Measurements from ENCODE around the gene GNAL. TPM values are rescaled to one million over a fixed set of nuclear protein-coding genes. Genes with fewer than 3 reads are reported as not detected.

Gene GNAL
- total RNA-seq, 1 experiment from 2014 or later, result 0.44 TPM

DNA sequence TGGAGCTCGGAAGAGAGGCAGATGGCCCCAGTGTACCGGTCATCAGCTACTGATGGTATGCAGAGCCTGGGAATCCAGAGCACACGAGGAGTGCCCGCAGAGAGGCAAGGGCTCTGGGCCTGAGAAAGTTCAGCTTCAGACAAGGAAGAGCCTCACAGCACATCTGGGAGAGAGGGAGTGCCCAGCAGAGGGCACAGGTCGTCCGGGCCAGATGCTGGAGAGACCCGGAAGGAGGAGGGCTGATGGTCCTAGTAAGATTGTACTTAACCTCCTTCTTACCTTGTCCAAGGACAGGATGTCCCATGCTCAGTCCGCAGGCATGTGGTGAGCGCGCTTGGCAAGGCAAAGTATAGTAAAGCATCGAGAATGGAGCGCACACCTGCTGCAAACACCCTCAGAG lies 137.8 kb downstream of the GNAL start:
- DNase-seq (ENCODE audit: low read depth, low spot score) (no peak), ATAC-seq (no peak)
- ChIA-PET CTCF (no interaction called here), POLR2A (no interaction called here)
- H3K27ac ChIP-seq (ENCODE audit: low read length), result no peak overlapping the region
- intact Hi-C loops (cut with micrococcal nuclease; ENCODE audit: unreplicated experiment) (no loop called here), in situ Hi-C loops (cut with HindIII; ENCODE audit: low pct_unique_long_range_greater_than_20kb, low sequenced_read_pairs) (no loop called here)
- no peaks in the 10 kb centered on the region for H3K9me3 ChIP-seq (ENCODE audit: control insufficient read depth, insufficient read depth, low read depth, low read length)
- no peaks in the 10 kb centered on the region for H3K27me3 ChIP-seq (ENCODE audit: control insufficient read depth, insufficient read depth, low read length)
- no TSS peak for BruUV-seq (replicated peaks)
- no peaks in the 10 kb centered on the region for H3K4me1 ChIP-seq (ENCODE audit: control insufficient read depth, insufficient read depth, low read length)
- H3K4me3 ChIP-seq (ENCODE audit: low read depth in 2 of 2, low read length in 2 of 2), result no peak overlapping the region
- TF ChIP-seq, protein P1, sequence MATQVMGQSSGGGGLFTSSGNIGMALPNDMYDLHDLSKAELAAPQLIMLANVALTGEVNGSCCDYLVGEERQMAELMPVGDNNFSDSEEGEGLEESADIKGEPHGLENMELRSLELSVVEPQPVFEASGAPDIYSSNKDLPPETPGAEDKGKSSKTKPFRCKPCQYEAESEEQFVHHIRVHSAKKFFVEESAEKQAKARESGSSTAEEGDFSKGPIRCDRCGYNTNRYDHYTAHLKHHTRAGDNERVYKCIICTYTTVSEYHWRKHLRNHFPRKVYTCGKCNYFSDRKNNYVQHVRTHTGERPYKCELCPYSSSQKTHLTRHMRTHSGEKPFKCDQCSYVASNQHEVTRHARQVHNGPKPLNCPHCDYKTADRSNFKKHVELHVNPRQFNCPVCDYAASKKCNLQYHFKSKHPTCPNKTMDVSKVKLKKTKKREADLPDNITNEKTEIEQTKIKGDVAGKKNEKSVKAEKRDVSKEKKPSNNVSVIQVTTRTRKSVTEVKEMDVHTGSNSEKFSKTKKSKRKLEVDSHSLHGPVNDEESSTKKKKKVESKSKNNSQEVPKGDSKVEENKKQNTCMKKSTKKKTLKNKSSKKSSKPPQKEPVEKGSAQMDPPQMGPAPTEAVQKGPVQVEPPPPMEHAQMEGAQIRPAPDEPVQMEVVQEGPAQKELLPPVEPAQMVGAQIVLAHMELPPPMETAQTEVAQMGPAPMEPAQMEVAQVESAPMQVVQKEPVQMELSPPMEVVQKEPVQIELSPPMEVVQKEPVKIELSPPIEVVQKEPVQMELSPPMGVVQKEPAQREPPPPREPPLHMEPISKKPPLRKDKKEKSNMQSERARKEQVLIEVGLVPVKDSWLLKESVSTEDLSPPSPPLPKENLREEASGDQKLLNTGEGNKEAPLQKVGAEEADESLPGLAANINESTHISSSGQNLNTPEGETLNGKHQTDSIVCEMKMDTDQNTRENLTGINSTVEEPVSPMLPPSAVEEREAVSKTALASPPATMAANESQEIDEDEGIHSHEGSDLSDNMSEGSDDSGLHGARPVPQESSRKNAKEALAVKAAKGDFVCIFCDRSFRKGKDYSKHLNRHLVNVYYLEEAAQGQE (IDR thresholded peaks at IDR 0.05; ENCODE audit: insufficient read depth in 1 of 2, low read depth in 2 of 2, low read length in 1 of 2), result no peak
- no peak for TF ChIP-seq TCF7L2 (IDR thresholded peaks at IDR 0.05; ENCODE audit: low read depth, low read length)
- no peak for TF ChIP-seq POLR2AphosphoS5 (IDR thresholded peaks at IDR 0.05; ENCODE audit: low read depth, low read length)
- TF ChIP-seq, protein P2, sequence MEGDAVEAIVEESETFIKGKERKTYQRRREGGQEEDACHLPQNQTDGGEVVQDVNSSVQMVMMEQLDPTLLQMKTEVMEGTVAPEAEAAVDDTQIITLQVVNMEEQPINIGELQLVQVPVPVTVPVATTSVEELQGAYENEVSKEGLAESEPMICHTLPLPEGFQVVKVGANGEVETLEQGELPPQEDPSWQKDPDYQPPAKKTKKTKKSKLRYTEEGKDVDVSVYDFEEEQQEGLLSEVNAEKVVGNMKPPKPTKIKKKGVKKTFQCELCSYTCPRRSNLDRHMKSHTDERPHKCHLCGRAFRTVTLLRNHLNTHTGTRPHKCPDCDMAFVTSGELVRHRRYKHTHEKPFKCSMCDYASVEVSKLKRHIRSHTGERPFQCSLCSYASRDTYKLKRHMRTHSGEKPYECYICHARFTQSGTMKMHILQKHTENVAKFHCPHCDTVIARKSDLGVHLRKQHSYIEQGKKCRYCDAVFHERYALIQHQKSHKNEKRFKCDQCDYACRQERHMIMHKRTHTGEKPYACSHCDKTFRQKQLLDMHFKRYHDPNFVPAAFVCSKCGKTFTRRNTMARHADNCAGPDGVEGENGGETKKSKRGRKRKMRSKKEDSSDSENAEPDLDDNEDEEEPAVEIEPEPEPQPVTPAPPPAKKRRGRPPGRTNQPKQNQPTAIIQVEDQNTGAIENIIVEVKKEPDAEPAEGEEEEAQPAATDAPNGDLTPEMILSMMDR (IDR thresholded peaks at IDR 0.05), result no peak
- no peak for TF ChIP-seq SIN3A (IDR thresholded peaks at IDR 0.05; ENCODE audit: borderline replicate concordance, insufficient read depth, low read depth, low read length)
- H3K36me3 ChIP-seq (ENCODE audit: control insufficient read depth, insufficient read depth, low read length), result no peaks in the 10 kb centered on the region

DNA sequence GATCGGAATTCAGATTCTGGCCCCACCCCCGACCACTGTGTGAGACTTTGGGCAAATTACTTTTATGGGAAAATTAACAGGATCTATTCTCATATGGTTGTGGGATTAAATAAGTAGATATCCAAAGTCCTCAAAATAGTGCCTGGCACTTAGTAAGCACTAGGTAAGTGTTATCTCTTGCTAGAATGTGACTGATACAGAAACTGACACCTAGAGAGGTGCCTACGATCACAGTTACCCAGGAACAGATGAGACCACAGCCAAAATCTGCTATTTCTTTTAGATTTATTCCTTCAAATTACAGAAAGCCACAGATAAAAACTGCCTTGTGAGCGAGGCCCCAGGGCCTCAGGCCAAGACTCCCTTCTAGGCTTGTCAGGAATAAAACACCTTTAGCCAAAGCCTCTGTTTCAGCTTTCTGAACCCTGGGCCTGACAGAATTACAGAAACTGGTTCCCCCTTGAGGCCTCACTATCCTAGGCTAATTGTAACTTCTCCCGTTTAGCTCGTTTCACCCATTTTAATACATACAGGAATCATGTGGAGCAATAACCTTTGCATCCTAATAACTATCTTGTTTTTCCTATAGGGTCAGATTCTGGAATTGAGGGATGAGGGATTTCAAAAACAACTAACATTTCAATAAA lies 139.8 kb downstream of the GNAL start:
- ATAC-seq, result no peak
- ChIA-PET POLR2A (no interaction called here), CTCF (no interaction called here)
- H3K4me1 ChIP-seq (ENCODE audit: control insufficient read depth, insufficient read depth, low read length), result no peaks in the 10 kb centered on the region
- no TSS peak for BruUV-seq (replicated peaks)
- no peak overlapping the region for H3K4me3 ChIP-seq (ENCODE audit: low read depth in 2 of 2, low read length in 2 of 2)
- in situ Hi-C loops (cut with HindIII; ENCODE audit: low pct_unique_long_range_greater_than_20kb, low sequenced_read_pairs) (no loop called here), intact Hi-C loops (cut with micrococcal nuclease; ENCODE audit: unreplicated experiment) (no loop called here)
- DNase-seq (ENCODE audit: low read depth, low spot score), result no peak
- H3K36me3 ChIP-seq (ENCODE audit: control insufficient read depth, insufficient read depth, low read length), result no peaks in the 10 kb centered on the region
- H3K27me3 ChIP-seq (ENCODE audit: control insufficient read depth, insufficient read depth, low read length), result no peaks in the 10 kb centered on the region
- TF ChIP-seq, protein P2 (IDR thresholded peaks at IDR 0.05), result no peak
- TF ChIP-seq POLR2AphosphoS5 (IDR thresholded peaks at IDR 0.05; ENCODE audit: low read depth, low read length), result no peak
- TF ChIP-seq SIN3A (IDR thresholded peaks at IDR 0.05; ENCODE audit: borderline replicate concordance, insufficient read depth, low read depth, low read length), result no peak
- TF ChIP-seq TCF7L2 (IDR thresholded peaks at IDR 0.05; ENCODE audit: low read depth, low read length), result no peak
- TF ChIP-seq, protein P1 (IDR thresholded peaks at IDR 0.05; ENCODE audit: insufficient read depth in 1 of 2, low read depth in 2 of 2, low read length in 1 of 2), result no peak
- no peak overlapping the region for H3K27ac ChIP-seq (ENCODE audit: low read length)
- H3K9me3 ChIP-seq (ENCODE audit: control insufficient read depth, insufficient read depth, low read depth, low read length), result no peaks in the 10 kb centered on the region

All from Panc1 (cell line).